Hindlimb muscle (tissue), 1 donor: ENCODE results near the gene CYP2C19. TPM values are rescaled to one million over a fixed set of nuclear protein-coding genes. Genes with fewer than 3 reads are reported as not detected.
"Not testable (repeated sequence)": the region's sequence is repeated elsewhere in the genome, so short reads cannot be mapped to it uniquely, and the experiment has no call there.

Experiments
- DNase-seq: peaks from one replicate; pipeline ENCODE4 v3.0.0-alpha.2; 2013
- polyA plus RNA-seq: library from polyadenylated mRNA; unstranded; fragments of 120-200 nt; gene quantifications from one replicate; pipeline ENCODE4 v1.2.1, GENCODE V29; 2013; ENCODE audit not compliant: insufficient read length

CYP2C19 gene
- polyA plus RNA-seq, 1 donor = not detected

DNA sequence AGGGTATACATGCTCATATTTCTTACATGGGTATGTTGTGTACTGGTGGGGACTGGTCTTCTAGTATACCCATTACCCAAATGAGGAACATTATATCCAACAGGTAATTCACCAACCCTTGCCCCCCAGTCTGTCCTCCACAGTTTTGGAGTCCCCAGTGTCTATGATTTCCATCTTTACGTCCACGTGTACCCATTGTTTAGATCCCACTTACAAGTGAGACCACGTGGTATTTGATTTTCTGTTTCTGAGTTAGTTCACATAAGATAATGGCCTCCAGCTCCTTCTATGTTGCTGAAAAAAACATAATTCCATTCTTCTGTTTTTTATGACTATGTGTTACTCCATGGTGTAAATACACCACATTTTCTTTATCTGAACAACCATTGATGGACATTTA, 126.6 kb downstream of the CYP2C19 start:
- no peak for DNase-seq

DNA sequence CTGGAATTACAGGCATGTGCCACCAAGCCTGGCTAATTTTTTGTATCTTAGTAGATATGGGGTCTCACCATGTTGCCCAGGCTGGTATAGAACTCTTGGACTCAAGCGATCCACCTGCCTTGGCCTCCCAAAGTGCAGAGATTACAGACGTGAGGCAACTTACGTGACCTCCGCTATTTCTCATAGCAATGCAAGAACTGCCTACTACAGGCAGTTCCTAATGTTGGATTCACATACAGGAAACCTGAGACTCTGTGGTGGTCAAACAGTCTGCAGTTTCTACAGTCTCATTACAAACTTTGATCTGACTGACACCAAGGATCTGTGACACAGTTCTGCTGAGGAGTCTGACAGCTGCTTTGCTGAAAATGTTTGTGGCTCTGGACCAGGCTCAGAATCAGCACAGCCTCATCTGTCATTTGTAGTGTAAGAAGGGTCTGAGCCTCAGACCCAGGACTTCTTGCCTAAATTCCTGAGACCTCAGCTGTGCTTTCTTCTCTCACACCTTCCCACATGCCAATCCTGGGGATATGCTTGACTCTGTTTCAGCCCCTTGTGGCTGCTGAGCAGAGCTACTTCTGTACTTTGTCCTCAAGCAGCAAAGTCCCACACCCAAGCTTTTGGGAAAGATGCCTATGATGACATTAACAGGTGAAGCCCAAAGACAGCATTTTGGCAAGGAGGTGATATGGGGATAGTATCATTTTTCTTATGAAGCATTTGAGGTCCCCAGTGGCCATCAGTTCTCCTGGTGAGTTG, 128.0 kb downstream of the CYP2C19 start:
- no peak for DNase-seq

DNA sequence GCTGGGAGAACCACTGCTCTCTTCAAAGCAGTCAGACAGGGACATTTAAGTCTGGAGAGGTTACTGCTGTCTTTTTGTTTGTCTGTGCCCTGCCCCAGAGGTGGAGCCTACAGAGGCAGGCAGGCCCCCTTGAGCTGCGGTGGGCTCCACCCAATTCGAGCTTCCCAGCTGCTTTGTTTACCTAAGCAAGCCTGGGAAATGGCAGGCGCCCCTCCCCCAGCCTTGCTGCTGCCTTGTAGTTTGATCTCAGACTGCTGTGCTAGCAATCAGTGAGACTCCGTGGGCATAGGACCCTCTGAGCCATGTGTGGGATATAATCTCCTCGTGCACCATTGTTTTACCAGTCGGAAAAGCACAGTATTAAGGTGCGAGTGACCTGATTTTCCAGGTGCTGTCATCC, 135.9 kb downstream of the CYP2C19 start:
- DNase-seq = not testable (repeated sequence)

DNA sequence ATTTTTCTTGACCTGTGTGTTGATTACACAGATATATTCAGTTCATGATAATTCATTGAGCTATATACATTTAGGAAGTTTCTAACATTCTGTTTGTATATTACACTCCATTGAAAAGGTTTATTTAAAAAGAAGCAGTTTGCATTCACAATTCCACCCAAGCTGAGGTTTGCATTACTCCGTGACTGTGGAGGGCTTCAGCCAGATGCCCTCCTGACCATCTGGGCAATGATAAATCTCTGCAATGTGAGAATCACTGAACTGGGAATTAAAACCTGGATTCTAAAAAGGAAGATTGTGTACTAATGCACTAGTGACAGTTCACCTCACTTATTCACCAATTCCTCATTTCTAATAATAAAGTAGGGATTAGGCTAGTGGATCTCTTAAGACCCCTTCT, 139.6 kb downstream of the CYP2C19 start:
- no peak for DNase-seq

DNA sequence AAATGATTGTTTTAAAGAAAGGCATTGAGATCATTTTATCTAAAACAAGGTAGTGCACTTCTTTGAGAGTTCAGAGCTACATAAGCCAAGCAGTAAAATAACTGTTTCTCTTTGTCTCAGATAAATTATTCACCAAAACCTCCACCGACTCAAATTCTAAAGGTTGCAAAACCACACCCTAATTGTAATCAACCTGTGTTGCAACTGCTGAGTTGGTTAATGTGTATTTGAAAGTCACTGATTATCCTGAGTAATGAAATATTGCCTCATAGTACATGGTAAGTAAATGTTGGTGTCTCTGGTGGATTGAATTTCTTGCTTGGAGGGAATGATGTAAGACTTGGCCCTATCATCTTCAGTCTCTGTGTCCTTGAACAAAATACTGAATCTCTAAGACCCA, 140.1 kb downstream of the CYP2C19 start:
- no peak for DNase-seq

Other genes with a start within 250 kb of the CYP2C19 start
- gene HELLS, start 216.9 kb upstream of the CYP2C19 start, polyA plus RNA-seq = 7.7 TPM
- 0.12 TPM for gene CYP2C18, start 79.0 kb upstream of the CYP2C19 start, polyA plus RNA-seq
- gene CYP2C9, start 176.0 kb downstream of the CYP2C19 start, polyA plus RNA-seq = 0.13 TPM